ENCODE measurements around the gene SMIM10L2A. TPM values are rescaled to one million over a fixed set of nuclear protein-coding genes. Genes with fewer than 3 reads are reported as not detected.
"Not testable (repeated sequence)": the region's sequence is repeated elsewhere in the genome, so short reads cannot be mapped to it uniquely, and the experiment has no call there.

Gene SMIM10L2A
- total RNA-seq, 1 donor from 2014 or later: 1.9 TPM

- DNase-seq (ENCODE audit: low spot score): not testable (repeated sequence)
Observed at GRCh38 chrX:135423173-135423864, 1.6 kb downstream of the SMIM10L2A start.

GRCh38 chrX:135424469-135424868, 2.7 kb downstream of the SMIM10L2A start:
- DNase-seq (ENCODE audit: low spot score): no peak

DNA sequence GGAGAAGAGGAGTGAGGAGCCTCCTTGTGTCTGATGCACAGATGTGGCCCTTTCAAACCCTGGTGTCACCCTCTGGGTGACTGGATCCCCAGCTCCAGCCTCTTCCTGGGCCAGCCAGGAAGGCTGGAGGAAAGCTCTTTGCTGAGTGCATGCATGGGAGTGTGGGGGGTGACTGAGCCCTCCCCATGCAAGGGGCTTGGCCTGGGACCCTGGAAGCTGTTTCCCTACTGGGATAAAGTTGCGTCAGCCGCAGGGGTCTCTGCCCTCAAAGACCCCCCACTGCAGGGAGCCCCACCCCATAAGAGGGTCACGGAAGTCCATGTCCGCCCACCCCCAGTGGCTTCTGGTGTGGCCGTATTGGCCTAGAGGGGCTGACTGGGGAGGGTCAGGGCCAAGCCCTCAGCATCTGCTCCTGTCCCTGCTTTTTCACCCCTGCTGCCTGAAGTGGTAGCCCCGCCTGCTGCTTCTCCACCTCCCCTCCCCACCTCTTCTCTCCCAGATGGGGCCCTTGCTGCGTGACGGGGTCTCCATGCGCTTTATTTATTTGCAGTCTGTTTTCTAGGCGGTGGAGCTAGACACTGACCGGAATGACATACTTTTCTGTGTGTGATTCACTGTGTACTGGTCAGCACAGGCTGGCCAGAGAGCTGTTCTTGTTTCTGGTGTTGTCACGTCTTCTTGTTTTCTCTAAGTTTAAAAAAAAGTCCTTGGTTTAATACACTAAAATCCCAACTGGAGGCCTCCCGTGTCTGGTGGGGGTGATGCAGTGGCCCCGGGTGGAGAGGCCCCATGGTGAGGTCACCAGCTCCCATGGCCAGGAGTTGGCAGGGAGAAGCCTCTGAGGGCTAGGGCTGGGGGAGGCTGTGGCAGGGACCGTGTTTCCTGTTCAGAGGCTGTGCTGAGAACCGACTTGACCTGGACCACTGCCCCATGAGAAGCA, 3.6 kb downstream of the SMIM10L2A start:
- no peak for DNase-seq (ENCODE audit: low spot score)

- DNase-seq (ENCODE audit: low spot score): no peak
Observed at GRCh38 chrX:135429429-135429828, 7.7 kb downstream of the SMIM10L2A start.

GRCh38 chrX:135431886-135432285, 10.1 kb downstream of the SMIM10L2A start:
- DNase-seq (ENCODE audit: low spot score): no peak

GRCh38 chrX:135432453-135432852, 10.7 kb downstream of the SMIM10L2A start:
- no peak for DNase-seq (ENCODE audit: low spot score)

DNA sequence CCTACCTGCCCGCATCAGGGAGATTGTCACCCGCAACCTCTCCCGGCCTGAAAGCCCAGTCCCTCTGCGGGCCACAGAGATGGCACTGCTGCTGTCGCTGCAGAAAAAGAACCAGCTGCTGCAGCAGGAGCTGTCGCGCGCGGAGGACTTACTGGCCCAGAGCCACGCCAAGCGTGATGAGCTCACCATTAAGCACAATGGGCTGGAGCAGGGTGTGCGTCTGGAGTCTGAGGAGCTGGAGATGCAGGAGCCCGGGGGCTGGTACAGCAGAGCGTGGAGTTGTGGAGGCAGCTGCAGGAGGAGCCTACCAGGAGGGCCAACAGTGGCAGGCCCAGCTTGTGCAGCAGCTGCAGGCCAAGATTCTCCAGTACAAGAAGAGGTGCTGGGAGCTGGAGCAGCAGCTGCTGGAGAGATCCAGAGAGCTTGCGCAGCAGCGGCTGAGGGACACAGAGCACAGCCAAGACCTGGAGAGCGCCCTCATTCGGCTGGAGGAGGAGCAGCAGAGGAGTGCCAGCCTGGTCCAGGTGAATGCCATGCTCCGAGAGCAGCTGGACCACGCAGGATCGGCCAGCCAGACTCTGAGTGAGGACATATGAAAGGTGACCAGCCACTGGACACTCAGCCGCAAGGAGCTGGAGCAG, 11.3 kb downstream of the SMIM10L2A start:
- DNase-seq (ENCODE audit: low spot score): no peak

DNA sequence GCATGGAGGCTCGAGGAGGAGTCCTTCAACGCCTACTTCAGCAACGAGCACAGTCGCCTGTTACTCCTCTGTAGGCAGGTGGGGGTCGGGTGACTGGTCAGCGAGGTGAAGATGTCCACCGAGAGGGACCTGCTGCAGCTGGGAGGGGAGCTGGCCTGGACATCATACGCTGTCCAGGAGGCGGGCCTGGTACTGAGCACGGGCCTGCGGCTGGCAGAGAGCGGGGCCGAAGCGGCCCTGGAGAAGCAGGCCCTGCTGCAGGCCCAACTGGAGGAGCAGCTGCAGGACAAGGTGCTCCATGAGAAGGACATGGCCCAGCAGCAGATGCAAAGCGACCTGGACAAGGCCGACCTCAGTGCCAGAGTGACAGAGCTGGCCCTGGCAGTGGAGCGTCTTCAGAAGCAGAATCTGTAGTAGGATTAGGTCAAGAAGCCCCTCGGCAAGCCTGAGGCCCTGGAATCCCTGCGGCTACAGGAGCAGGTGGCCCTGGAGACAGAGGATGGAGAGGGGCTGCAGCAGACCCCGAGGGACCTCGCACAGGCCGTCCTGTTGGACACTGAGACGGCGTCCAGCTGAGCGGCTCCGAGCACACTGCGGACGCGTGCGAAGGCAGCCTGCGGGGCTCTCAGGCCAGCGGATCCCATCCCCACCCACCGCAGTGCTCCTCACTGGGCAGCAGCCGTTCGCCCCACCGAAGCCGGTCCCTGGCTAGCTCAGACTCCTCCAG, 11.9 kb downstream of the SMIM10L2A start:
- no peak for DNase-seq (ENCODE audit: low spot score)

DNA sequence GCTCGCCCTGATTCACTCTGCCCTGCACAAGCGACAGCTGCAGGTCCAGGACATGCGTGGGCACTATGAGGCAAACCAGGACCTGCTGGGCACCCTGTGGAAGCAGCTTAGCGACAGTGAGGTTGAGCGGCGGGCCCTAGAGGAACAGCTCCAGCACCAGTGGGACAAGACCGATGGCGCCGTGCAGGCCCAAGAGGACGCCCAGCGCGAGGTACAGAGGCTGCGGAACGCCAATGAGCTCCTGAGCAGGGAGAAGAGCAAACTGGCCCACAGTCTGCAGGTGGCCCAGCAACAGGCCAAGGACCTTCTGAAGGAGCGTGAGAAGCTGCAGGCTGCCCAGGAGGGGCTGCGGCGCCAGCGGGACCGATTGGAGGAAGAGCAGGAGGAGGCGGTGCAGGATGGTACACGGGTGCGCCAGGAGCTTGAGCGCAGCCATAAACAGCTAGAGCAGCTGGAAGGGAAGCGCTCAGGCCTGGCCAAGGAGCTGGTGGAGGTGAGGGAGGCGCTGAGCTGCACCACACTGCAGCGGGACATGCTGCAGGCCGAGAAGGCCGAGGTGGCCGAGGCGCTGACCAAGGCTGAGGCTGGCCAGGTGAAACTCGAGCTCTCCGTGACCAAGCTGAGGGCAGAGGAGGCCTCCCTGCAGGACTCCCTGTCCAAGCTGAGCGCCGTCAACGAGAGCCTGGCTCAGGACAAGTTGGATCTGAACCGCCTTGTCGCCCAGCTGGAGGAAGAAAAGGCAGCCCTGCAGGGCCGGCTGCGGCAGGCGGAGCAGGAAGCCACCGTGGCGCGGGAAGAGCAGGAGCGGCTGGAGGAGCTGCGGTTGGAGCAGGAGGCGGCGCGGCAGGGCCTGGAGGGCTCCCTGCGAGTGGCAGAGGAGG, 12.8 kb downstream of the SMIM10L2A start:
- no peak for DNase-seq (ENCODE audit: low spot score)

DNA sequence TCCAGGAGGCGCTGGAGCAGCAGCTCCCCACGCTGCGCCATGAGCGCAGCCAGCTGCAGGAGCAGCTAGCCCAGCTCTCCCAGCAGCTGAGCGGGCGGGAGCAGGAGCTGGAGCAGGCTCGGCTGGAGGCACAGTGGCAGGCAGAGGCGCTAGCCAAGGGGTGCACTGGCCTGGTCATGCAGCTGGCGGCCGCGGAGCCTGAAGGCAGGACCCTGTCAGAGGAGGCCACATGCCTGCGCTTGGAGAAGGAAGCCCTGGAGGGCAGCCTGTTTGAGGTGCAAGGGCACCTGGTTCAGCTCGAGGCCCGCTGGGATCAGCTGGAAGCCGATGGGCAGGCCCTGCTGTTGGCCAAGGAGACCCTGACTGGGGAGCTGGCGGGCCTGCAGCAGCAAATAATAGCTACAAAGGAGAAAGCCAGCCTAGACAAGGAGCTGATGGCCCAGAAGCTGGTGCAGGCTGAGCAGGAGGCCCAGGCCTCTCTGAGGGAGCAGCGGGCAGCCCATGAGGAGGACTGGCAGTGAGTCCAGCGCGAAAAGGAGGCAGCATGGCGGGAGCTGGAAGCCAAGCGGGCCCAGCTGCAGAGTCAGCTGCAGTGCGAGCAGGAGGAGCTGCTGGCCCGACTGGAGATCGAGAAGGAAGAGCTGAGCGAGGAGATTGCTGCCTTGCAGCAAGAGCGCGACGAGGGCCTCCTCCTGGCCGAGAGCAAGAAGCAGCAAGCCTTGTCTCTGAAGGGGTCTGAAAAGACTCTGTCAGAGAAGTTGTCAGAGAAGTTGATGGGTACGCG, 13.6 kb downstream of the SMIM10L2A start:
- DNase-seq (ENCODE audit: low spot score): no peak

DNA sequence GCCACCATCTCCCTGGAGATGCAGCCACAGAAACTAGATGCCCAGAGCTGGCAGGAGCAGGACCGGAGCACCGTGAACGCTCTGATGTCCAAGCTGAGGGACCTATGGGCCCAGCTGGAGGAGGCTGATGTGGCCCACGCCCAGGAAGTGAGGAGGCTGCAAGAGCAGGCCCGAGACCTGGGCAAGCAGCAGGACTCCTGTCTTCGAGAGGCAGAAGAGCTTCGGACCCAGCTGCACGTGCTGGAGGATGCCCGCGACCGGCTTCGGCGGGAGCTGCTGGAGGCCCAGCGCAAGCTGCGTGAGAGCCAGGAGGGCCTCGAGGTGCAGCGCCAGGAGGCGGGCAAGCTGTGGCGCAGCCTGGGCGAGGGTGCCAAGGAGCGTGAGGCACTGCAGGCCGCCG, 14.2 kb downstream of the SMIM10L2A start:
- DNase-seq (ENCODE audit: low spot score): no peak

- DNase-seq (ENCODE audit: low spot score): no peak
Observed at GRCh38 chrX:135436456-135436855, 14.7 kb downstream of the SMIM10L2A start.

GRCh38 chrX:135436966-135437866, 15.5 kb downstream of the SMIM10L2A start:
- no peak for DNase-seq (ENCODE audit: low spot score)

DNA sequence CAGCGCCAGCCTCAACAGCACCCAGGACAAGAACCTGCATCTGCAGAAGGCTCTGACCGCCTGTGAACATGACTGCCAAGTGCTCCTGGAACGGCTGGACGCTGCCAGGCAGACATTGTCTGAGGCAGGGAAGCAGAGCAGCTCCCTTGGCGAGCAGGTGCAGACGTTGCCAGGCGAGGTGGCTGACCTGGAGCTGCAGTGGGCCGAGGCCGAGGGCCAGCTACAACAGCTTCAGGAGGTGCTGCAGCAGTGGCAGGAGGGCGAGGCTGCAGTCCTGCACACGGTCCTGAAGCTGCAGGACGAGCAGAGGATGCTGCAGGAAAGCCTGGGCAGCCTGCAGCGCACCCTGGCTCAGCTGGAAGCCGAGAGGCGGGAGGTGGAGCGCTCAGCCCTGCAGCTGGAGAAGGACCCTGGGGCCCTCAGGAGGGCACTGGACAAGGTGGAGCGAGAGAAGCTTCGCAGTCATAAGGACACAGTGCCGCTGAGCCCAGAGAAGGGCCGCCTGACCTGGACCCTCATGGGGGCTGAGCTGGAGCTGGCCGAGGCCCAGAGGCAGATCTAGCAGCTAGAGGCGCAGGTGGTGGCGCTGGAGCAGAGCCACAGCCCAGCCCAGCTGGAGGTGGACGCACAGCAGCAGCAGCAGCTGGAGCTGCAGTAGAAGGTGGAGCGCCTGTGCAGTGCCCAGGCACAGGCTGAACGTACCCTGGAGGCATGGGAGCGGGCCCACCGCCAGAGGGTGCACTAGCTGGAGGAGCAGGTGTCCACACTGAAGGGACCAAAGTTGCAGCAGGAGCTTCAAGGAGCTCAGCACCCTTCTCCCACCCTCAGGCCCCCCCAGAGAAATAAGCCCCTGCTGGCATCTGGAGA, 16.4 kb downstream of the SMIM10L2A start:
- no peak for DNase-seq (ENCODE audit: low spot score)

DNA sequence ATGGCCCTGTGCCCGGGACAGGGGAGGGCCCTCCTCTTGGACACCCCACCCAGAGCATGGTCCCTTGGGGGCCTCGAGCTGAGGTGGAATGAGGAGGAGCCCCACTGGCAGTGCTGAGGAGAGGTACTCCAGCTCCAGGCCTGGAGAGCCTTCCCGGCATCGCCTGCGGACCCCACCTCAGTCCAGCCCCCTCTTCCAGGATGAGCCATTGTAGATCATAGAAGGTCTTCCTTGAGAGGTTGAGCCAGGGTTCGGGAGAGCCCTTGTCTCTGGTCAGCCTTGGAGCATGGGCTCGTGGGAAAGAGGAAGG, 16.9 kb downstream of the SMIM10L2A start:
- DNase-seq (ENCODE audit: low spot score): no peak

GRCh38 chrX:135449637-135450550, 28.1 kb downstream of the SMIM10L2A start:
- no peak for DNase-seq (ENCODE audit: low spot score)

- no peak for DNase-seq (ENCODE audit: low spot score)
Observed at GRCh38 chrX:135453381-135453780, 31.6 kb downstream of the SMIM10L2A start.

Measured in mucosa of gallbladder (tissue), 1 donor.